ENCODE measurements around the gene CACNA2D4.

CACNA2D4 gene

GRCh38 chr12:1799051-1799881 is 119.2 kb downstream of the CACNA2D4 start:
- no peaks in the 10 kb centered on the region for H3K27me3 ChIP-seq (ENCODE audit: insufficient read depth, poor library complexity, severe bottlenecking)
- no peak for DNase-seq (ENCODE audit: low read depth in 1 of 2, low spot score in 1 of 2)
- TF ChIP-seq POLR2AphosphoS5 (IDR thresholded peaks at IDR 0.05; ENCODE audit: low read depth) (no peak), REST (IDR thresholded peaks at IDR 0.05; ENCODE audit: insufficient replicate concordance, low read depth) (no peak), GABPA (IDR thresholded peaks at IDR 0.05; ENCODE audit: low read depth) (no peak), CTCF (IDR thresholded peaks at IDR 0.05; ENCODE audit: insufficient read depth, low read length) (no peak), SPI1 (IDR thresholded peaks at IDR 0.05; ENCODE audit: borderline replicate concordance, low read depth) (no peak)
- no peak overlapping the region for H3K4me3 ChIP-seq (replicated peaks; ENCODE audit: insufficient read depth, low read length)
- no peak overlapping the region for H3K27ac ChIP-seq (replicated peaks)

GRCh38 chr12:1798641-1799020 is 119.8 kb downstream of the CACNA2D4 start:
- H3K27me3 ChIP-seq (ENCODE audit: insufficient read depth, poor library complexity, severe bottlenecking): no peaks in the 10 kb centered on the region
- TF ChIP-seq POLR2AphosphoS5 (IDR thresholded peaks at IDR 0.05; ENCODE audit: low read depth): no peak
- TF ChIP-seq REST (IDR thresholded peaks at IDR 0.05; ENCODE audit: insufficient replicate concordance, low read depth): no peak
- TF ChIP-seq GABPA (IDR thresholded peaks at IDR 0.05; ENCODE audit: low read depth): no peak
- H3K4me3 ChIP-seq (replicated peaks; ENCODE audit: insufficient read depth, low read length): no peak overlapping the region
- DNase-seq (ENCODE audit: low read depth in 1 of 2, low spot score in 1 of 2): no peak
- H3K27ac ChIP-seq (replicated peaks): no peak overlapping the region

- Histone ChIP-seq H3K27me3 (ENCODE audit: insufficient read depth, poor library complexity, severe bottlenecking) (no peaks in the 10 kb centered on the region), H3K4me3 (replicated peaks; ENCODE audit: insufficient read depth, low read length) (no peak overlapping the region), H3K27ac (replicated peaks) (peak overlapping the region; percentile 96)
- TF ChIP-seq SPI1 (IDR thresholded peaks at IDR 0.05; ENCODE audit: borderline replicate concordance, low read depth) (no peak), REST (IDR thresholded peaks at IDR 0.05; ENCODE audit: insufficient replicate concordance, low read depth) (no peak), GABPA (IDR thresholded peaks at IDR 0.05; ENCODE audit: low read depth) (no peak), POLR2AphosphoS5 (IDR thresholded peaks at IDR 0.05; ENCODE audit: low read depth) (no peak), CTCF (IDR thresholded peaks at IDR 0.05; ENCODE audit: insufficient read depth, low read length) (no peak)
- DNase-seq (ENCODE audit: low read depth in 1 of 2, low spot score in 1 of 2): no peak
Measured at GRCh38 chr12:1797991-1798640, 120.3 kb downstream of the CACNA2D4 start.
